GM12864 (cell line): Measurements from ENCODE around the gene PCSK4.
"Not testable (repeated sequence)": the region's sequence is repeated elsewhere in the genome, so short reads cannot be mapped to it uniquely, and the experiment has no call there.

Source experiments
- DNase-seq: peaks from one replicate; pipeline ENCODE4 v3.0.0-alpha.2; 2011; ENCODE audit warnings: low read depth
- H3K4me3 ChIP-seq: 2 replicates; pipeline ENCODE4 v1.5.1; 2011; ENCODE audit warnings: mild to moderate bottlenecking, low read depth, low read length, control low read depth
- TF ChIP-seq, protein P1 (sequence below): IDR thresholded peaks from 2 replicates; pipeline ENCODE4 v1.5.1; 2011; ENCODE audit warnings: low read depth, mild to moderate bottlenecking, moderate library complexity, low read length, control low read depth, inconsistent platforms; ENCODE audit errors: missing control alignments

Gene PCSK4

DNA sequence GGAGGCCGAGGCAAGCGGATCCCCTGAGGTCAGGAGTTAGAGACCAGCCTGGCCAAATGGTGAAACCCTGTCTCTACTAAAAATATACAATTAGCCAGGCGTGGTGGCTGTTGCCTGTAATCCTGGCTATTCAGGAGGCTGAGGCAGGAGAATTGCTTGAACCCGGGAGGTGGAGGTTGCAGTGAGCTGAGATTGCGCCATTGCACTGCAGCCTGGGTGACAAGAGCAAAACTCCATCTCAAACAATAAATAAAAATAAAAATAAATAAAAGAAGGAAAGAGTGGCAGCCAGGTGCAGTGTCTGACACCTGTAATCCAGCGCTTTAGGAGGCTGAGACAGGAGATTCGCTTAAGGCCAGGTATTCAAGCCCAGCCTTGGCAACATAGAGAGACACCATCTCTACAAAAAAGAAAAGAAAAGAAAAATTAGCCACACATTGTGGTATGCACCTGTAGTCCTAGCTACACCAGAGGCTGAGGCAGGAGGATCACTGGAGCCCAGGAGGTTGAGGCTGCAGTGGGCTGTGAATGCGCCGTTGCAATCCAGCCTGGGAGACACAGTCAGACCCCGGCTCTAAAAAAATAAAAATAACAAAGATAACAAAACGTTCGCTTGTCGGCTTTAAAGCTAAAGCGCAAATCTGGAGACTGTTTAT, 12.4 kb upstream of the PCSK4 start:
- H3K4me3 ChIP-seq = no peak overlapping the region
- TF ChIP-seq, protein P1, sequence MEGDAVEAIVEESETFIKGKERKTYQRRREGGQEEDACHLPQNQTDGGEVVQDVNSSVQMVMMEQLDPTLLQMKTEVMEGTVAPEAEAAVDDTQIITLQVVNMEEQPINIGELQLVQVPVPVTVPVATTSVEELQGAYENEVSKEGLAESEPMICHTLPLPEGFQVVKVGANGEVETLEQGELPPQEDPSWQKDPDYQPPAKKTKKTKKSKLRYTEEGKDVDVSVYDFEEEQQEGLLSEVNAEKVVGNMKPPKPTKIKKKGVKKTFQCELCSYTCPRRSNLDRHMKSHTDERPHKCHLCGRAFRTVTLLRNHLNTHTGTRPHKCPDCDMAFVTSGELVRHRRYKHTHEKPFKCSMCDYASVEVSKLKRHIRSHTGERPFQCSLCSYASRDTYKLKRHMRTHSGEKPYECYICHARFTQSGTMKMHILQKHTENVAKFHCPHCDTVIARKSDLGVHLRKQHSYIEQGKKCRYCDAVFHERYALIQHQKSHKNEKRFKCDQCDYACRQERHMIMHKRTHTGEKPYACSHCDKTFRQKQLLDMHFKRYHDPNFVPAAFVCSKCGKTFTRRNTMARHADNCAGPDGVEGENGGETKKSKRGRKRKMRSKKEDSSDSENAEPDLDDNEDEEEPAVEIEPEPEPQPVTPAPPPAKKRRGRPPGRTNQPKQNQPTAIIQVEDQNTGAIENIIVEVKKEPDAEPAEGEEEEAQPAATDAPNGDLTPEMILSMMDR = no peak
- no peak for DNase-seq

DNA sequence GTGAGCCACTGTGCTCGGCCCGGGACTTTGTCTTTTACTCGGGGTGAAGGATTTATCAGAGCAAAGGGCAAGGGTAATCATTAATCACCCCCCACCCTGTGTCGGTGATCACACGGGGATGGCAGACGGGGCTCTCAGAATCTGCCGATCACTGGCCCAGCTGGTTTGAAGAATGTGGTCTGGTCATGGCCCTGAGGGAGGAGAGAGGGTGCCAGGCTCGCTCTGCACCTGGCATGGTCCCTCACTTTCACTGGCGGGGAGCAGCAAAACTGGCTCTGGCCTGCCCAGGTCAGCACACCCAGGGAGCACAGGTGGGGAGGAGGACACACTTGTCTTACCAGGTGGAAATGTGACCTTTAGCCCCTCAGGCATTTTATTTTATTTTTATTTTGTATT, 11.0 kb upstream of the PCSK4 start:
- TF ChIP-seq, protein P1 = no peak
- H3K4me3 ChIP-seq = no peak overlapping the region
- DNase-seq = no peak

DNA sequence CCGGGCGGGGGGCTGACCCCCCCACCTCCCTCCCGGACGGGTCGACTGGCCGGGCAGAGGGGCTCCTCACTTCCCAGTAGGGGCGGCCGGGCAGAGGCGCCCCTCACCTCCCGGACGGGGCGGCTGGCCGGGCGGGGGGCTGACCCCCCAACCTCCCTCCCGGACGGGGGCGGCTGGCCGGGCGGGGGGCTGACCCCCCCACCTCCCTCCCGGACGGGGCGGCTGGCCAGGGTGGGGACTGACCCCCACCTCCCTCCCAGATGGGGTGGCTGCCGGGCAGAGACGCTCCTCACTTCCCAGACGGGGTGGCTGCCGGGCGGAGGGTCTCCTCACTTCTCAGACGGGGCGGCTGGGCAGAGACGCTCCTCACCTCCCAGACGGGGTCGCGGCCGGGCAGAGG, 9.1 kb upstream of the PCSK4 start:
- H3K4me3 ChIP-seq, DNase-seq: not testable (repeated sequence)

DNA sequence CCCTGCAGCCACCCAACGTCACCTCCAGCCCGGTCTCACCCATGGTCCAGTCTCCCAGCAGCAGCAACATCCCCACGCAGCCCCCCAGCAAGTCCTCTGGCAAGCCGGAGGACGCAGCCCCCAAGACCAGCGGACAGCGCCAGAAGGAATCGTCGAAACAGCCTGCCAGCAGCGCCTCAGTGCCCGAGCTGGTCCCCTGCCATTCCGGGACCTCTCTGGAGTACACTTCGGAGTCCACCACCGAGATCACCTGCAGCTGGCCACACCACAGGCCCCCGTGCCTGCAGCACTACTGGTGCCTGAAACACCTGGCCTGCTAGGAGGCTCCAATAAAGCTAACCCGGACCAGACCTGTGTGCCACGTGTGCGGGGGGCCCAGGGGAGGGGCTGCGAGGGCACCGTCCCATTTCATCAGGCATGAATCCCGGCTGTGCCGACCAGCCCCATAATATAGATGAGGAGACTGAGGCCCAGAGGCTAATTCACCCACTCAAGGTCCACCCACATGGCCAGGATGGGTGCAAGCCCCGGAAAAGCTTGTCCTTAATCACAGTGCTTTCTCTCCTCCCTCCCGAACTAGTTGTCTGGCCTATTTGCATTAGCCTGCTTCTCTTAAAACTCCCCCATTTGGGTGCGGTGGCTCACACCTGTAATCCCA, 7.6 kb upstream of the PCSK4 start:
- TF ChIP-seq, protein P1 = no peak
- H3K4me3 ChIP-seq = no peak overlapping the region

DNA sequence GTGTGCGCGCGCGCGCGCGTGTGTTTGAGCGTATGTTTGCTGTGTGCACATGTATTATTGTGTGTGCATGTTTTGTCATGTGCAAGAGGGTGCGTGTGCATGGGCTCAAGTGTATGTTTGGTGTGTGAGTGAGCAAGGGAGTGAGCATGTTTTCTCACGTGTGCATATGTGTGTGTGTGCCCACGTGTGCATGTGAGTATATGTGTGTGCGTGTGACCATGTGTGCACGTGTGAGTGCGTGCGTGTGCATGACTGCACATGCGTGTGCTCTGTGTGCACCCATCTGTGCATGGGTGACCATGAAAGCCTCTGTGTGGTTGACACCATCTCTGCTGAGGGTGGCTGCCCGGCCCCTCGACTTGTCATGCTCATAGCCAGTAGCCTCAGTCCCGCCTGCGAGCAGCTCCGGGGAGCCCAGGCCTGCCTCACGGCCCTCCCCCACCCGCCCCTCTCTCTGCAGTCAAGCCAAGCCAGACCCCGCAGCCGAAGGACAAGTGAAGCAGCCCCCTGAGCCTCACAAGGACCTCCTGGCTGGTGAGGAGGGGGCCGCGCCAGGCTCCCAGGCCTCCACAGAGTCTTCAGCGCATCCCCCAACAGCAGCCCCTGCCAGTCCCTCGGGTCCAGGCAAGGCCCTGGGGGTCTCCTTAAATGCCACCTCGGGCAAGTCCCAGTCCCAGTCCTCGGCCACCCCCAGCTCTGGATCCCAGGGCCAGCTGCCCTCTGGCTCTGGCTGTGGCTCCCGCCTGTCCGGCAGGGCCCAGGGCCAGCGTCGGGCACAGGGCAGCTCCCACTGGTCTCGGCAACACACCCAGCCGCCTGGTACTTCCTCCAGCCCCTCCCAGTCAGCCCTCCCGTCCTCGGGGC, 6.8 kb upstream of the PCSK4 start:
- no peak for DNase-seq
- TF ChIP-seq, protein P1 = no peak
- no peak overlapping the region for H3K4me3 ChIP-seq

More for the DNA sequence above, 7.6 kb upstream of the PCSK4 start:
- DNase-seq = no peak

DNA sequence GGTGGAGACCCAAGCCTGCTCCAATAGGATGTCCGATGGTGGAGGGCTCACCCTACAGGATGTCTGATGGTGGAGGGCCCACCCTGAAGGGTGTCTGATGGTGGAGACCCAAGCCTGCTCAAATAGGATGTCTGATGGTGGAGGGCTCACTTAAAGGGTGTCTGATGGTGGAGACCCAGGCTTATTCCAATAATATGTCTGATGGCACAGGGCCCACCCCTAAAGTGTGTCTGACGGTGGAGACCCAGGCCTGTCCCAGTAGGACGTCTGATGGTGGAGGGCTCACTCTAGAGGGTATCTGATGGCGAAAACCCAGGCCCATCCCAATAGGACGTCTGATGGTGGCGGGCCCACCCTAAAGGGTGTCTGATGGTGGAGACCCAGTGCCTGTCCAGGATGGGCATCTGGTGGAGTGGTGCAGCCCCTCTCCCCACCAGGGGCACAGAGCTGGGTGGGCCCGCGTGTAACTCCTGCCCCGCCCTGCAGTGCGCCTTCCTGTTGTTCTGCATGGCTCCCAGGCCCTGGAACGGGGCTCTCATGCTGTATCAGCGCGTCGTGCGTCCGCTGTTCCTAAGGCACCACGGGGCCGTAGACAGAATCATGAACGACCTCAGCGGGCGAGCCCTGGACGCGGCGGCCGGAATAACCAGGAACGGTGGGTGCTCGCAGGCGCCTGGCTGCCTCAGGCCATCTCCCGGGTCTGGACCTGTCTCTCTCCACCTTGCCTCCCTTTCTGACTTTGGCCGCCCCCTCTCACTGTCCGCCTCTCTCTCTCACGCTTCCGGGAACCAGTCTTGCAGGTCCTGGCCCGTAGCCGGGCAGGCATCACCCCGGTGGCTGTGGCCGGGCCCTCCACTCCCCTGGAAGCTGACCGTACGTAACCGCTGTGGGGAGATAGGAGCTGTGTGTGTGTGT, 5.9 kb upstream of the PCSK4 start:
- DNase-seq = no peak
- H3K4me3 ChIP-seq = no peak overlapping the region
- TF ChIP-seq, protein P1 = no peak
